ENCODE results near the gene RALGAPA2. TPM values are rescaled to one million over a fixed set of nuclear protein-coding genes. Genes with fewer than 3 reads are reported as not detected.

The RALGAPA2 gene
- total RNA-seq, 1 donor, result 5.6 TPM

GRCh38 chr20:20406306-20406705, 306.1 kb downstream of the RALGAPA2 start:
- no peak for TF ChIP-seq CTCF (IDR thresholded peaks at IDR 0.05; ENCODE audit: insufficient read depth, low read depth, low read length)
- no peak for DNase-seq (ENCODE audit: low read depth)
- no peak overlapping the region for H3K4me3 ChIP-seq (ENCODE audit: low read depth, low read length)

GRCh38 chr20:20405623-20406022, 306.8 kb downstream of the RALGAPA2 start:
- TF ChIP-seq CTCF (IDR thresholded peaks at IDR 0.05; ENCODE audit: insufficient read depth, low read depth, low read length), result no peak
- H3K4me3 ChIP-seq (ENCODE audit: low read depth, low read length), result no peak overlapping the region
- no peak for DNase-seq (ENCODE audit: low read depth)

GRCh38 chr20:20404633-20405032, 307.8 kb downstream of the RALGAPA2 start:
- no peak for DNase-seq (ENCODE audit: low read depth)
- TF ChIP-seq CTCF (IDR thresholded peaks at IDR 0.05; ENCODE audit: insufficient read depth, low read depth, low read length), result no peak
- H3K4me3 ChIP-seq (ENCODE audit: low read depth, low read length), result no peak overlapping the region

- TF ChIP-seq CTCF (IDR thresholded peaks at IDR 0.05; ENCODE audit: insufficient read depth, low read depth, low read length), result no peak
- DNase-seq (ENCODE audit: low read depth), result no peak
- H3K4me3 ChIP-seq (ENCODE audit: low read depth, low read length), result no peak overlapping the region
These were observed 310.5 kb downstream of the RALGAPA2 start for GRCh38 chr20:20401991-20402390.

- DNase-seq (ENCODE audit: low read depth), result no peak
- no peak overlapping the region for H3K4me3 ChIP-seq (ENCODE audit: low read depth, low read length)
These were observed 312.6 kb downstream of the RALGAPA2 start for GRCh38 chr20:20399531-20400500.

GRCh38 chr20:20398123-20398522, 314.3 kb downstream of the RALGAPA2 start:
- no peak for DNase-seq (ENCODE audit: low read depth)
- H3K4me3 ChIP-seq (ENCODE audit: low read depth, low read length), result no peak overlapping the region
- no peak for TF ChIP-seq CTCF (IDR thresholded peaks at IDR 0.05; ENCODE audit: insufficient read depth, low read depth, low read length)

More at GRCh38 chr20:20399531-20400500, 312.6 kb downstream of the RALGAPA2 start:
- TF ChIP-seq CTCF (IDR thresholded peaks at IDR 0.05; ENCODE audit: insufficient read depth, low read depth, low read length), result no peak
